Stimulated activated CD8-positive, alpha-beta memory T cell treated with anti-CD3 and anti-CD28 coated beads, Interleukin-7, amount 100 ng/mL, for 24 hours (primary cell): ENCODE data around the gene ETS1.
"Not testable (repeated sequence)": the region's sequence is repeated elsewhere in the genome, so short reads cannot be mapped to it uniquely, and the experiment has no call there.

Experiments
- DNase-seq: peaks from one replicate; pipeline ENCODE4 v3.0.0-alpha.2; 2020; ENCODE audit warnings: low read depth

ETS1 gene

GRCh38 chr11:128462922-128463321 lies 124.4 kb downstream of the ETS1 start:
- DNase-seq, result no peak

- no peak for DNase-seq
Measured at GRCh38 chr11:128462189-128462588, 125.2 kb downstream of the ETS1 start.

GRCh38 chr11:128458321-128458720 lies 129.0 kb downstream of the ETS1 start:
- DNase-seq, result no peak

- no peak for DNase-seq
Measured at GRCh38 chr11:128457874-128458273, 129.5 kb downstream of the ETS1 start.

- no peak for DNase-seq
Measured at GRCh38 chr11:128456566-128457268, 130.6 kb downstream of the ETS1 start.

GRCh38 chr11:128455766-128456165 lies 131.6 kb downstream of the ETS1 start:
- no peak for DNase-seq

GRCh38 chr11:128453444-128454336 lies 133.7 kb downstream of the ETS1 start:
- no peak for DNase-seq

- no peak for DNase-seq
Measured at GRCh38 chr11:128451652-128452470, 135.5 kb downstream of the ETS1 start.

- DNase-seq, result no peak
Measured at GRCh38 chr11:128450882-128451651, 136.3 kb downstream of the ETS1 start.

GRCh38 chr11:128450425-128450824 lies 136.9 kb downstream of the ETS1 start:
- not testable (repeated sequence) for DNase-seq

- no peak for DNase-seq
Measured at GRCh38 chr11:128448981-128449713, 138.2 kb downstream of the ETS1 start.

GRCh38 chr11:128448200-128448886 lies 139.0 kb downstream of the ETS1 start:
- DNase-seq, result no peak

- no peak for DNase-seq
Measured at GRCh38 chr11:128447233-128447632, 140.1 kb downstream of the ETS1 start.

GRCh38 chr11:128445921-128446320 lies 141.4 kb downstream of the ETS1 start:
- not testable (repeated sequence) for DNase-seq

GRCh38 chr11:128437136-128437535 lies 150.2 kb downstream of the ETS1 start:
- DNase-seq, result no peak

GRCh38 chr11:128434818-128435217 lies 152.5 kb downstream of the ETS1 start:
- no peak for DNase-seq

- DNase-seq, result no peak
Measured at GRCh38 chr11:128434411-128434810, 152.9 kb downstream of the ETS1 start.

- no peak for DNase-seq
Measured at GRCh38 chr11:128432926-128433325, 154.4 kb downstream of the ETS1 start.

GRCh38 chr11:128431931-128432330 lies 155.4 kb downstream of the ETS1 start:
- DNase-seq, result no peak

GRCh38 chr11:128428935-128429334 lies 158.4 kb downstream of the ETS1 start:
- no peak for DNase-seq
